ENCODE data around the gene HRH3. TPM values are rescaled to one million over a fixed set of nuclear protein-coding genes. Genes with fewer than 3 reads are reported as not detected.
A peak's percentile ranks its signal among the peaks of the same experiment; 100 is the strongest.

The HRH3 gene
- total RNA-seq, 6 experiments from 2014 or later, result not detected

GRCh38 chr20:62222972-62223371 is 2.9 kb upstream of the HRH3 start:
- Histone ChIP-seq H3K4me3 (no peak overlapping the region), H3K27ac (no peak overlapping the region), H3K27me3 (peaks cover 0 to 7% of the 10 kb centered on the region in 2 donors), H3K9me3 (no peaks in the 10 kb centered on the region), H3K4me1 (peaks cover 0 to 9% (median 0%) of the 10 kb centered on the region in 4 donors), H3K36me3 (no peaks in the 10 kb centered on the region)
- TF ChIP-seq POLR2A (IDR thresholded peaks at IDR 0.05) (no peak), CTCF (IDR thresholded peaks at IDR 0.05) (no peak)
- intact Hi-C loops (cut with DNase I), result no loop called here
- DNase-seq (no peak), ATAC-seq (no peak)
- WGBS (ENCODE audit: insufficient coverage, low coverage, low lambda C conversion rate, missing lambda C conversion rate), result 40% methylated on average over 2 of the region's 13 CpGs

- Histone ChIP-seq H3K36me3 (no peaks in the 10 kb centered on the region), H3K4me1 (peaks cover 0 to 9% (median 0%) of the 10 kb centered on the region in 4 donors), H3K4me3 (no peak overlapping the region), H3K27ac (no peak overlapping the region), H3K27me3 (peaks cover 0 to 13% of the 10 kb centered on the region in 2 donors), H3K9me3 (no peaks in the 10 kb centered on the region)
- no peak for TF ChIP-seq CTCF (IDR thresholded peaks at IDR 0.05)
- no peak for TF ChIP-seq POLR2A (IDR thresholded peaks at IDR 0.05)
- ATAC-seq (no peak), DNase-seq (no peak)
- WGBS (ENCODE audit: insufficient coverage, low coverage, low lambda C conversion rate, missing lambda C conversion rate), result 40% methylated on average over 1 of the region's 18 CpGs
- intact Hi-C loops (cut with DNase I), result no loop called here
These were observed 2.3 kb upstream of the HRH3 start for GRCh38 chr20:62222266-62222850.

GRCh38 chr20:62220666-62221568 is 839 bp upstream of the HRH3 start:
- 3% methylated on average over 5 of the region's 46 CpGs for WGBS (ENCODE audit: insufficient coverage, low coverage, low lambda C conversion rate, missing lambda C conversion rate)
- Histone ChIP-seq H3K27me3 (peaks cover 0 to 13% of the 10 kb centered on the region in 2 donors), H3K4me3 (no peak overlapping the region), H3K9me3 (no peaks in the 10 kb centered on the region), H3K4me1 (peaks cover 0 to 9% (median 0%) of the 10 kb centered on the region in 4 donors), H3K36me3 (no peaks in the 10 kb centered on the region), H3K27ac (no peak overlapping the region)
- DNase-seq (no peak), ATAC-seq (no peak)
- intact Hi-C loops (cut with DNase I), result no loop called here
- no peak for TF ChIP-seq CTCF (IDR thresholded peaks at IDR 0.05)
- TF ChIP-seq POLR2A (IDR thresholded peaks at IDR 0.05), result no peak

DNA sequence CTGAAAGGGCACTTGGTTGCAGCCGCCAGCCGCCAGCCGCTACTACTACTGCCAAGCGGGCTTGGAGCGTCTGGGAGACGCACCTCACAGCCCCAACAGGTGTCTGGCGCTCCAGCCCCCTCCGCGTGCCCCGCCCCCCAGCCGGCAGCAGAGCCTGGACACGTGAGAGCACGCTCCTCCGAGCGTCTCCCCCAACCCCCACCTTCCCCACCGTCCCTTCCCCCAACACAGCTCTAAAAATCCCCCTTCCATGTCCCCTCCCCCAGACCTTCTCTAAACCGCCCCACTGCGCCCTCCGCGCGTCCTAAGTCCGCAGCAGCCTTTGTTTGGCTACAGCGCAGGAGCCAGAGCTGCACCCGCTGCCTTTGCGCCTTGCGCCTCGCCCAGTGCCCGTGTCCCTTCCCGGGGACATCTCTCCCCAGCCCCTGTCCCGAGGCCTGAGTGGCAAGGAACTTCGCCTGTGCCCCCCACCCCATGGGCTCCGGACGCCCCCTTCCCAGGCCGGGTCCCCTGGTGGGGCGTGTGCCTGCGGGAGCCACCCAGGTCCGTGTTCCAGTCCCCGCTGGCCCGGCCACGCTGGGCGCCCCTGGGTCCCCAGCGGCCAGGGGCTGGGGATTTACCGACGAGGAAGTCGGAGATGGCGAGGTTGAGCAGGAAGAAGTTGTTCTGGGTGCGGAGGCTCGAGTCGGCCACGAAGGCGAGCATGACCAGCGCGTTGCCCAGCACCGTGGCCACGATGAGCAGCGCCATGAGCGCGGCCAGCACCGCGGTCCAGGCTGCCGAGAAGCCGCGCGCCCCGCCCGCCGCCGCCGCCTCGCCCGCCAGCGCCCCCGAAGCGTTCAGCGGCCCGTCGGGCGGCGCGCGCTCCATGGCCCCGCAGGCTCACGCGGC is 732 bp downstream of the HRH3 start:
- no peaks in the 10 kb centered on the region for H3K9me3 ChIP-seq
- no peak overlapping the region for H3K27ac ChIP-seq
- H3K4me1 ChIP-seq, result peaks cover 0 to 9% (median 0%) of the 10 kb centered on the region in 4 donors
- H3K27me3 ChIP-seq, result peaks cover 0 to 13% of the 10 kb centered on the region in 2 donors
- no peak for DNase-seq
- intact Hi-C loops (cut with DNase I), result no loop called here
- no peaks in the 10 kb centered on the region for H3K36me3 ChIP-seq
- WGBS (ENCODE audit: insufficient coverage, low coverage, low lambda C conversion rate, missing lambda C conversion rate), result 14% methylated on average over 16 of the region's 84 CpGs
- peak overlapping the region in 1 of 3 donors; percentile 52 for H3K4me3 ChIP-seq
- ATAC-seq, result no peak
- TF ChIP-seq POLR2A (IDR thresholded peaks at IDR 0.05) (no peak), CTCF (IDR thresholded peaks at IDR 0.05) (no peak)
